Type B pancreatic cell (in vitro differentiated cells): ENCODE measurements around the gene GFRA4. TPM values are rescaled to one million over a fixed set of nuclear protein-coding genes. Genes with fewer than 3 reads are reported as not detected.

Source experiments
- DNase-seq: peaks from one replicate; pipeline ENCODE4 v3.0.0; 2021; ENCODE audit warnings: mixed read lengths; ENCODE audit not compliant: unreplicated experiment; ENCODE audit errors: extremely low spot score
- H3K27ac Mint-ChIP-seq: 2 replicates; pipeline ENCODE4 v1.8.0; 2021; ENCODE audit warnings: mild to moderate bottlenecking, mixed read lengths
- H3K27me3 Mint-ChIP-seq: 2 replicates; pipeline ENCODE4 v1.8.0; 2021; ENCODE audit warnings: mixed read lengths
- H3K36me3 Mint-ChIP-seq: 2 replicates; pipeline ENCODE4 v1.8.0; 2021; ENCODE audit warnings: mixed read lengths
- H3K4me1 Mint-ChIP-seq: one replicate; pipeline ENCODE4 v1.8.0; 2021; ENCODE audit warnings: mixed read lengths; ENCODE audit not compliant: unreplicated experiment
- H3K4me3 Mint-ChIP-seq: 2 replicates; pipeline ENCODE4 v1.8.0; 2021; ENCODE audit warnings: mild to moderate bottlenecking, mixed read lengths
- H3K9me3 Mint-ChIP-seq: 2 replicates; pipeline ENCODE4 v1.8.0; 2021; ENCODE audit warnings: mixed read lengths
- total RNA-seq: library from RNA; stranded (reverse); gene quantifications from 2 replicates; pipeline ENCODE4 v1.2.1, GENCODE V29; 2021; ENCODE audit warnings: low replicate concordance
- TF ChIP-seq, protein P1 (sequence below): fragments of 200-600 bp; sonication (generic); conservative IDR thresholded peaks from 2 replicates; pipeline ENCODE4 v1.5.0; 2021; ENCODE audit warnings: antibody characterized with exemption, mild to moderate bottlenecking

Gene GFRA4
- total RNA-seq, 1 donor from 2014 or later = not detected

DNA sequence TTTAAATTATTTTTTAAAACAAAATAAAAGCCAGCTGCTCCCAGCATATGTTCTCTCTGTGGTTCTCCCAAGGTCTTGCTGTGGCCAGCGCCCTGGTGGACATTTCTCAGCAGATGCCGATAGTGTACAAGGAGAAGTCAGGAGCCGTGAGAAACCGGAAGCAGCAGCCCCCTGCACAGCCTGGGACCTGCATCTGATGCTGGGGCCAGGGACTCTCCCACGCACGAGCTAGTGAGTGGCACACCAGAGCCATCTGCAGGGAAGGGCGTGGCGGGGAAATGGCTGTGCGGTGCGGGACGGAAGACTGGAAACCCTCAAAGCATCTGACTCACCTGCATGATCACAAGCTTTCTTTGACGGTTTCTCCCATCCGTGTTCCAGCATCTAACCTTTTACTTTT lies 16.5 kb downstream of the GFRA4 start:
- peaks cover 16% of the 10 kb centered on the region for H3K4me1 Mint-ChIP-seq
- no peak overlapping the region for H3K27ac Mint-ChIP-seq
- H3K27me3 Mint-ChIP-seq = no peaks in the 10 kb centered on the region
- DNase-seq = no peak
- H3K9me3 Mint-ChIP-seq = no peaks in the 10 kb centered on the region
- TF ChIP-seq, protein P1, sequence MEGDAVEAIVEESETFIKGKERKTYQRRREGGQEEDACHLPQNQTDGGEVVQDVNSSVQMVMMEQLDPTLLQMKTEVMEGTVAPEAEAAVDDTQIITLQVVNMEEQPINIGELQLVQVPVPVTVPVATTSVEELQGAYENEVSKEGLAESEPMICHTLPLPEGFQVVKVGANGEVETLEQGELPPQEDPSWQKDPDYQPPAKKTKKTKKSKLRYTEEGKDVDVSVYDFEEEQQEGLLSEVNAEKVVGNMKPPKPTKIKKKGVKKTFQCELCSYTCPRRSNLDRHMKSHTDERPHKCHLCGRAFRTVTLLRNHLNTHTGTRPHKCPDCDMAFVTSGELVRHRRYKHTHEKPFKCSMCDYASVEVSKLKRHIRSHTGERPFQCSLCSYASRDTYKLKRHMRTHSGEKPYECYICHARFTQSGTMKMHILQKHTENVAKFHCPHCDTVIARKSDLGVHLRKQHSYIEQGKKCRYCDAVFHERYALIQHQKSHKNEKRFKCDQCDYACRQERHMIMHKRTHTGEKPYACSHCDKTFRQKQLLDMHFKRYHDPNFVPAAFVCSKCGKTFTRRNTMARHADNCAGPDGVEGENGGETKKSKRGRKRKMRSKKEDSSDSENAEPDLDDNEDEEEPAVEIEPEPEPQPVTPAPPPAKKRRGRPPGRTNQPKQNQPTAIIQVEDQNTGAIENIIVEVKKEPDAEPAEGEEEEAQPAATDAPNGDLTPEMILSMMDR = no peak
- no peak overlapping the region for H3K4me3 Mint-ChIP-seq
- peaks cover 29% of the 10 kb centered on the region for H3K36me3 Mint-ChIP-seq

DNA sequence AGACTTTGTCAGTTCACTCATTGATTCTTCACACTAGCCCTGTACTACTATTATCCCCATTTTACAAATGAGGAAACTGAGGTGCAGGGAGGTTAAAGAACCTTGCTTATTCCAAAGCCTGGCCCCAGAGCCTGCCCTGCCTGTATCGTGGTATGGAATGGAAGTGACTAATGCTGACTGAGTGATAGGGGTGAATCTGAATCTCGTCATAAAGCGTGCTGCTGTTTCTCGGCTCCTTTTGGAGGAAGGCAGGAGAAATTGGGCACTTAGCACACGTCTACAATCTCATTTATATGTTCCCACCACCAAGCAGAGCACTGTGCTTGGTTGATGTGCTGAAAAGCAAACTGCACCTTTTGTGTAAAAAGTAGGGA lies 17.1 kb downstream of the GFRA4 start:
- Mint-ChIP-seq H3K9me3 (no peaks in the 10 kb centered on the region), H3K4me1 (peaks cover 16% of the 10 kb centered on the region), H3K36me3 (peaks cover 29% of the 10 kb centered on the region), H3K27me3 (no peaks in the 10 kb centered on the region), H3K4me3 (no peak overlapping the region), H3K27ac (no peak overlapping the region)
- TF ChIP-seq, protein P1 = no peak
- no peak for DNase-seq

DNA sequence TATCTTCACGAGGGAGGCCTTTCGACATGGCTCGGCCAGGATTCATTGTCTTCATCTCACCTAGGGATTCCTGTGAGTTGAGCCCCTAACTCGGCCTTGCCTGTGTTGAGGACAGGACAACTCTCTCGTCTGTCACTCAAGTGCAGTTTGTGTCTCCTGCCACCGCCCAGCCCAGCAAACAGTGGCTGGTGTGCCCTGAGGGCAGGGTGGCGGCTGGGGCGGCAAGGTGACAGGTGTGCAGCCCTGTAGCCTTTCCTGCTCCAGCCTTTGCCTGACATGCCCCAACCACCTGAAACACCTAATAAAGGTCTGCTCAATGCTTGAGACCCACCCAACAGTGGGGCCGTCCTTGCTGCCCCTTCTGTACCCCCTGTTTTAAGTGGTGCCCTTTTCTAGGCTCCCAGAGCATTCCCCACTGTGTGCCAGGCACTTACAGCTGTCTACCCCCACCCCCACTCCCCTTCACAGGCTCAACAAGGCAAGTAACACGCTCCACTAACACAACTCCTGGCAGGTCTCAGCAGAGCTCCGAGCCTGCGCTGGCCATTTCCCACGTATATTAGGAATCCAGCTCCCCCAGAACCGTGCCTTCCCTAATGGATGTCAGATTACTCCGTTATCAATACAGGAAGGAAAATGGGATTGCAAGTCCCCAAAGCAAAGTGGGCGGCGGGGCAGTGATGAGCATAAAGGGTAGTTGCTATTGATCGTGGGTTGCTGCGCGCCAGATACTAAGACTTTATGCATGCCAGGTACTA lies 17.7 kb downstream of the GFRA4 start:
- TF ChIP-seq, protein P1 = no peak
- no peaks in the 10 kb centered on the region for H3K27me3 Mint-ChIP-seq
- no peak overlapping the region for H3K4me3 Mint-ChIP-seq
- H3K27ac Mint-ChIP-seq = no peak overlapping the region
- H3K36me3 Mint-ChIP-seq = peaks cover 34% of the 10 kb centered on the region
- H3K9me3 Mint-ChIP-seq = no peaks in the 10 kb centered on the region
- peaks cover 16% of the 10 kb centered on the region for H3K4me1 Mint-ChIP-seq
- DNase-seq = no peak

DNA sequence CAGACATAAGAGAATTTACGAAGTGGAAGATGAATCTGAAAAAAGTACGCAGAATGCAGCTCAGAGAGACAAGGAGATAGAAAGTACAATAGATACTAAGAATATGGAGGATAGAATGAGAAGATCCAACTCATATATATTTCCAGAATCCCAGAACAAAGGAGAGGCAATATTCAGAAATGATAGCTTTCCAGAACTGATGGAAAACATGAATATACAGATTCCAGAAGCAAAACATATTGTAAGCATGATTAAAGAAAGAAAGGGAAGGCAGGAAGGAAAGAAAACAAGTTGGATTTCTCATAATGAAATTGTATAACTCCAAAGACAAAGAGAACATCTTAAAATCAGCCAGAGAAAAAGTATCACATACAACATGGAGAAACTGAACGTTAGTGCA lies 22.9 kb downstream of the GFRA4 start:
- H3K27me3 Mint-ChIP-seq = no peaks in the 10 kb centered on the region
- no peaks in the 10 kb centered on the region for H3K9me3 Mint-ChIP-seq
- H3K36me3 Mint-ChIP-seq = peaks cover 27% of the 10 kb centered on the region

DNA sequence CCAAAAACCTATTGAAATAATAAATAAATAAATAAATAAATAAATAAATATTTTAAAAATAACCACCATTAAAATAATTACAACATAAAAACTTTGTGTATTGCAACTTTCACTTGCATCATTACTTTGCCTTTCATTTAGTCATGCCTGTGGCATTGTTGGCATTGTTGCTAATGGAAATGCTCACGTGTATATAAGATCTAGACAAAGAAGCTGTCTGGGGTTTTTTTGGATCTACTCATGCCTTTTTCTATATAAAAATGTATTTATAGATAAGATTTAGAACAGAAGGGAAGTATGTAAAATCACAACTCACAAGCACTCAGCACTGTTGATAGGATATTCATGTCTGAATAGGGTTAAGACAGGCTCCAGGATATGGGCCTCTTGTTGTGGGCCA lies 27.9 kb downstream of the GFRA4 start:
- no peaks in the 10 kb centered on the region for H3K27me3 Mint-ChIP-seq
- H3K4me1 Mint-ChIP-seq = peaks cover 1% of the 10 kb centered on the region
- no peaks in the 10 kb centered on the region for H3K9me3 Mint-ChIP-seq
- peaks cover 9% of the 10 kb centered on the region for H3K36me3 Mint-ChIP-seq
- TF ChIP-seq, protein P1 = no peak
- H3K4me3 Mint-ChIP-seq = no peak overlapping the region
- DNase-seq = no peak
- H3K27ac Mint-ChIP-seq = no peak overlapping the region

More for the DNA sequence above, 22.9 kb downstream of the GFRA4 start:
- DNase-seq = no peak
- TF ChIP-seq, protein P1 = no peak
- no peak overlapping the region for H3K27ac Mint-ChIP-seq
- H3K4me1 Mint-ChIP-seq = no peaks in the 10 kb centered on the region
- no peak overlapping the region for H3K4me3 Mint-ChIP-seq
